DND-41 (cell line): ENCODE measurements around the gene EXD3.

Source experiments
- ATAC-seq: fragments of 200-7000 bp; cut with Tn5 transposase; 3 replicates; pipeline ENCODE4 v1.9.1; 2021; ENCODE audit warnings: low read depth; ENCODE audit not compliant: insufficient read depth
- DNase-seq: peaks from one replicate; pipeline ENCODE4 v3.0.0-alpha.2; 2020
- H2AFZ ChIP-seq: 2 replicates; pipeline ENCODE4 v1.6.0; 2012; ENCODE audit warnings: low read depth, low read length
- H3K27ac ChIP-seq: 2 replicates; pipeline ENCODE4 v1.5.1; 2012; ENCODE audit warnings: low read length, inconsistent platforms
- H3K27me3 ChIP-seq: fragments of 200-600 bp; sonication (generic); 2 replicates; pipeline ENCODE4 v1.6.0; 2012; ENCODE audit warnings: low read length, mild to moderate bottlenecking, inconsistent platforms; ENCODE audit not compliant: insufficient read depth, poor library complexity
- H3K36me3 ChIP-seq: 2 replicates; pipeline ENCODE4 v1.5.1; 2012; ENCODE audit warnings: low read length, inconsistent platforms; ENCODE audit not compliant: insufficient read depth
- H3K4me1 ChIP-seq: 2 replicates; pipeline ENCODE4 v1.5.1; 2012; ENCODE audit warnings: mild to moderate bottlenecking, low read length; ENCODE audit not compliant: insufficient read depth
- H3K4me2 ChIP-seq: 2 replicates; pipeline ENCODE4 v1.6.0; 2012; ENCODE audit warnings: mild to moderate bottlenecking, moderate library complexity, low read length, inconsistent platforms; ENCODE audit not compliant: insufficient read depth
- H3K4me3 ChIP-seq, 2 experiments: fragments of 200-600 bp in 1 of 2; shearing (Covaris generic) in 1 of 2; 2 replicates each; pipeline ENCODE4 v1.5.1; 2012 to 2016; ENCODE audit warnings: inconsistent platforms in 2 of 2, low read length in 2 of 2, mild to moderate bottlenecking in 2 of 2, low read depth in 1 of 2, moderate library complexity in 1 of 2
- H3K79me2 ChIP-seq: 2 replicates; pipeline ENCODE4 v1.6.0; 2012; ENCODE audit warnings: low read length, inconsistent platforms; ENCODE audit not compliant: insufficient read depth
- H3K9ac ChIP-seq: 2 replicates; pipeline ENCODE4 v1.6.0; 2012; ENCODE audit warnings: low read depth, mild to moderate bottlenecking, inconsistent platforms, low read length, moderate library complexity
- H3K9me3 ChIP-seq: 2 replicates; pipeline ENCODE4 v1.5.1; 2012; ENCODE audit warnings: low read length, moderate library complexity, mild to moderate bottlenecking, inconsistent platforms; ENCODE audit not compliant: insufficient read depth, severe bottlenecking
- H4K20me1 ChIP-seq: 2 replicates; pipeline ENCODE4 v1.6.0; 2012; ENCODE audit warnings: low read length; ENCODE audit not compliant: insufficient read depth
- CTCF ChIP-seq: IDR thresholded peaks from 2 replicates; pipeline ENCODE4 v1.5.1; 2012; ENCODE audit warnings: borderline replicate concordance, low read length, moderate library complexity, mild to moderate bottlenecking; ENCODE audit not compliant: poor library complexity, severe bottlenecking; ENCODE audit errors: extremely low read depth
- EZH2 ChIP-seq: IDR thresholded peaks from 3 replicates; pipeline ENCODE4 v1.6.1; 2012; ENCODE audit warnings: borderline replicate concordance, low read depth, mild to moderate bottlenecking, moderate library complexity, low read length, inconsistent platforms; ENCODE audit not compliant: severe bottlenecking

EXD3 gene

GRCh38 chr9:137273095-137273490, 149.9 kb downstream of the EXD3 start:
- H3K9ac ChIP-seq = no peak overlapping the region
- H3K4me1 ChIP-seq = no peaks in the 10 kb centered on the region
- H3K4me2 ChIP-seq = no peak overlapping the region
- no peaks in the 10 kb centered on the region for H3K9me3 ChIP-seq
- peaks cover 37% of the 10 kb centered on the region for H3K36me3 ChIP-seq
- H2AFZ ChIP-seq = no peak overlapping the region
- no peak for TF ChIP-seq EZH2
- no peak overlapping the region for H3K4me3 ChIP-seq
- DNase-seq (no peak), ATAC-seq (no peak)
- H4K20me1 ChIP-seq = peaks cover 41% of the 10 kb centered on the region
- H3K27me3 ChIP-seq = no peaks in the 10 kb centered on the region
- 0 out of 2 replicates have a peak, but pooled peaks cover 2% of the 10 kb centered on the region for H3K79me2 ChIP-seq
- no peak overlapping the region for H3K27ac ChIP-seq

- H3K79me2 ChIP-seq = 0 out of 2 replicates have a peak, but pooled peaks cover 2% of the 10 kb centered on the region
- H3K4me3 ChIP-seq = no peak overlapping the region
- no peak overlapping the region for H2AFZ ChIP-seq
- peaks cover 46% of the 10 kb centered on the region for H4K20me1 ChIP-seq
- no peaks in the 10 kb centered on the region for H3K27me3 ChIP-seq
- TF ChIP-seq CTCF = no peak
- TF ChIP-seq EZH2 = no peak
- H3K27ac ChIP-seq = no peak overlapping the region
- H3K36me3 ChIP-seq = peaks cover 42% of the 10 kb centered on the region
- H3K4me2 ChIP-seq = no peak overlapping the region
- H3K4me1 ChIP-seq = no peaks in the 10 kb centered on the region
- DNase-seq (no peak), ATAC-seq (no peak)
- H3K9ac ChIP-seq = no peak overlapping the region
- no peaks in the 10 kb centered on the region for H3K9me3 ChIP-seq
Measured at GRCh38 chr9:137272241-137273094, 150.5 kb downstream of the EXD3 start.

- no peak overlapping the region for H3K9ac ChIP-seq
Measured at GRCh38 chr9:137271696-137272076, 151.3 kb downstream of the EXD3 start.

More at GRCh38 chr9:137271696-137272076, 151.3 kb downstream of the EXD3 start:
- Histone ChIP-seq H3K9me3 (no peaks in the 10 kb centered on the region), H3K36me3 (peaks cover 46% of the 10 kb centered on the region), H3K27me3 (no peaks in the 10 kb centered on the region), H3K79me2 (0 out of 2 replicates have a peak, but pooled peaks cover 2% of the 10 kb centered on the region), H2AFZ (no peak overlapping the region), H3K4me3 (no peak overlapping the region), H3K4me2 (no peak overlapping the region), H3K4me1 (no peaks in the 10 kb centered on the region), H4K20me1 (peaks cover 46% of the 10 kb centered on the region), H3K27ac (no peak overlapping the region)
- ATAC-seq = no peak
- TF ChIP-seq EZH2 = no peak
- TF ChIP-seq CTCF = no peak
- DNase-seq = no peak
